Astrocyte (in vitro differentiated cells and primary cell): ENCODE measurements around the gene LHPP. TPM values are rescaled to one million over a fixed set of nuclear protein-coding genes. Genes with fewer than 3 reads are reported as not detected.

Experiments
- DNase-seq: peaks from one replicate; pipeline ENCODE4 v3.0.0-alpha.2; 2010; ENCODE audit warnings: low read depth
- FAIRE-seq: peaks from 2 replicates; lab custom pipeline; 2011; peaks lifted over from hg19 to GRCh38; lab: Jason Lieb, UNC
- H2AFZ ChIP-seq: 2 replicates; pipeline ENCODE4 v1.6.0; 2012; ENCODE audit warnings: low read depth, low read length, inconsistent platforms
- H3K27ac ChIP-seq: 2 replicates; pipeline ENCODE4 v1.5.1; 2011; ENCODE audit warnings: low read depth, low read length, inconsistent platforms
- H3K27me3 ChIP-seq: 2 replicates; pipeline ENCODE4 v1.6.0; 2011; ENCODE audit warnings: low read length, inconsistent platforms; ENCODE audit not compliant: insufficient read depth
- H3K36me3 ChIP-seq: 2 replicates; pipeline ENCODE4 v1.5.1; 2011; ENCODE audit warnings: low read length, inconsistent platforms; ENCODE audit not compliant: insufficient read depth
- H3K4me1 ChIP-seq: 2 replicates; pipeline ENCODE4 v1.5.1; 2011; ENCODE audit warnings: low read length, inconsistent platforms; ENCODE audit not compliant: insufficient read depth
- H3K4me2 ChIP-seq: 2 replicates; pipeline ENCODE4 v1.6.0; 2012; ENCODE audit warnings: low read length, inconsistent platforms
- H3K4me3 ChIP-seq: 2 replicates; pipeline ENCODE4 v1.5.1; 2011; ENCODE audit warnings: low read depth, mild to moderate bottlenecking, low read length, inconsistent platforms; ENCODE audit not compliant: insufficient read depth
- H3K79me2 ChIP-seq: 2 replicates; pipeline ENCODE4 v1.6.0; 2012; ENCODE audit warnings: mild to moderate bottlenecking, low read length, inconsistent platforms; ENCODE audit not compliant: insufficient read depth
- H3K9ac ChIP-seq: 2 replicates; pipeline ENCODE4 v1.6.0; 2012; ENCODE audit warnings: mild to moderate bottlenecking, low read length, inconsistent platforms
- H3K9me3 ChIP-seq: 2 replicates; pipeline ENCODE4 v1.5.1; 2012; ENCODE audit warnings: low read depth, mild to moderate bottlenecking, low read length, inconsistent platforms; ENCODE audit not compliant: insufficient read depth
- H4K20me1 ChIP-seq: 2 replicates; pipeline ENCODE4 v1.6.0; 2012; ENCODE audit warnings: low read length, inconsistent platforms; ENCODE audit not compliant: insufficient read depth
- H3K27ac Mint-ChIP-seq: one replicate; pipeline ENCODE4 v1.8.0; 2021; ENCODE audit warnings: mild to moderate bottlenecking, mixed read lengths; ENCODE audit not compliant: unreplicated experiment
- H3K27me3 Mint-ChIP-seq: one replicate; pipeline ENCODE4 v1.8.0; 2021; ENCODE audit warnings: low read depth, mixed read lengths; ENCODE audit not compliant: unreplicated experiment
- H3K36me3 Mint-ChIP-seq: one replicate; pipeline ENCODE4 v1.8.0; 2021; ENCODE audit warnings: low read depth, mixed read lengths; ENCODE audit not compliant: unreplicated experiment
- H3K4me1 Mint-ChIP-seq: one replicate; pipeline ENCODE4 v1.8.0; 2021; ENCODE audit warnings: low read depth, mixed read lengths; ENCODE audit not compliant: unreplicated experiment
- H3K4me3 Mint-ChIP-seq: one replicate; pipeline ENCODE4 v1.8.0; 2021; ENCODE audit warnings: mild to moderate bottlenecking, moderate library complexity, mixed read lengths; ENCODE audit not compliant: unreplicated experiment
- H3K9me3 Mint-ChIP-seq: one replicate; pipeline ENCODE4 v1.8.0; 2021; ENCODE audit warnings: mild to moderate bottlenecking, mixed read lengths; ENCODE audit not compliant: unreplicated experiment
- CTCF ChIP-seq: IDR thresholded peaks from 2 replicates; pipeline ENCODE4 v1.5.1; 2011; ENCODE audit warnings: low read depth, mild to moderate bottlenecking, inconsistent platforms, low read length, moderate library complexity; ENCODE audit not compliant: insufficient read depth
- EZH2 ChIP-seq: IDR thresholded peaks from 2 replicates; pipeline ENCODE4 v1.6.1; 2012; ENCODE audit warnings: mild to moderate bottlenecking, low read length, inconsistent platforms; ENCODE audit not compliant: insufficient read depth
- total RNA-seq: library from RNA; stranded (reverse); gene quantifications from 2 replicates; pipeline ENCODE4 v1.2.1, GENCODE V29; 2021

The LHPP gene
- total RNA-seq, 1 donor from 2014 or later: 6.9 TPM

- DNase-seq: no peak
- FAIRE-seq: no peak
- peaks cover 23% of the 10 kb centered on the region for H3K27me3 Mint-ChIP-seq
- no peak overlapping the region for H3K4me3 ChIP-seq
- H3K4me1 Mint-ChIP-seq: no peaks in the 10 kb centered on the region
- no peaks in the 10 kb centered on the region for H3K27me3 ChIP-seq
- TF ChIP-seq CTCF (no peak), EZH2 (no peak)
- H3K4me1 ChIP-seq: no peaks in the 10 kb centered on the region
- no peak overlapping the region for H3K4me3 Mint-ChIP-seq
- H3K9me3 Mint-ChIP-seq: peaks cover 6% of the 10 kb centered on the region
- H3K36me3 ChIP-seq: no peaks in the 10 kb centered on the region
- H3K27ac Mint-ChIP-seq: no peak overlapping the region
- H3K4me2 ChIP-seq: no peak overlapping the region
- H3K9ac ChIP-seq: no peak overlapping the region
- H3K36me3 Mint-ChIP-seq: peaks cover 3% of the 10 kb centered on the region
- H3K27ac ChIP-seq: no peak overlapping the region
- no peaks in the 10 kb centered on the region for H3K79me2 ChIP-seq
- no peak overlapping the region for H2AFZ ChIP-seq
- peaks cover 4% of the 10 kb centered on the region for H3K9me3 ChIP-seq
- no peaks in the 10 kb centered on the region for H4K20me1 ChIP-seq
These were observed 138.0 kb downstream of the LHPP start for GRCh38 chr10:124599588-124600050.

DNA sequence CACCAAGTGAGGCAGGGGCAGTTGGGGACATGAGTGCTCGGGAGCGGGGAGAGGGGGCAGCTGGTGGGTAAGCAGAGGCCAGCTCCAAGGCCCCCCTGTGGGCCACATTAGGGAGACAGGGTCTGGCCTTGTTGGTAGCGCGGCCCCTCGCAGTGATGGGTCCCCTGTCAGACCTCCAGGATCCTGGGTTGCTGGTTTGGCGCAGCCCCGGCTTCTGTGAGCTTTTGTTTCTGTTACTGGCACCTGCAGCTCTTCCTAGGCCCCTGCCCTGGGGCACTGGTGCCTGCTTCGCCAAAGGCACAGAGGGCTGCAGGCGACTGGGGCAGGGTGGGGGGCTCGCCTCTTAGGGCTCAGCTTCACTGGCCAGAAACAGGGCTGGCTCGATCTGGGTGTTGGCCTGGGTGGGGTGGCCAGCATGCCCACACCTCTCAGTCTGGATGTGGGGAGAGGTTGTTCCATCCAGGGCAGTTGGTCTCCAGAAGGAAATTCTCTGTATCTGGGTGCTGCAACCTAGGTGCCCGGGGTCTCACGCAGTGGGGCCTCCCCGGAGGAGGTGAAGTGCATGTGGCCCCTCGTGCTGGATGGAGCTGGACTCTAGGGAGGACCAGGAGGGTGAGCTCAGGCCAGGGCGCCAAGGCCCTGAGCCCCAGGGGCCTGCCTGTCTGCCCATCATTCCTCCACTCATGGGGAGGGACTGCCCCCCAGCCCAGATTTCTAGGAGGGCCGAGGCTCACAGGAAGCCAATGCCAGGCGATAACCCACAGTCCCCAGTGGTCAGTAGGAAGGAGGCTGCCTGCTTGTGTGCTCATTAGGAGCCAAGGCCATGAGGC, 138.6 kb downstream of the LHPP start:
- H3K9ac ChIP-seq: no peak overlapping the region
- Mint-ChIP-seq H3K27me3 (peaks cover 23% of the 10 kb centered on the region), H3K36me3 (peaks cover 3% of the 10 kb centered on the region), H3K27ac (no peak overlapping the region), H3K4me1 (no peaks in the 10 kb centered on the region), H3K4me3 (no peak overlapping the region), H3K9me3 (peaks cover 6% of the 10 kb centered on the region)
- no peak overlapping the region for H3K27ac ChIP-seq
- no peak overlapping the region for H3K4me2 ChIP-seq
- H3K79me2 ChIP-seq: no peaks in the 10 kb centered on the region
- H3K4me1 ChIP-seq: no peaks in the 10 kb centered on the region
- H3K27me3 ChIP-seq: no peaks in the 10 kb centered on the region
- TF ChIP-seq CTCF: no peak
- no peak for TF ChIP-seq EZH2
- FAIRE-seq: no peak
- peaks cover 2% of the 10 kb centered on the region for H3K9me3 ChIP-seq
- H2AFZ ChIP-seq: no peak overlapping the region
- H3K36me3 ChIP-seq: no peaks in the 10 kb centered on the region
- no peak overlapping the region for H3K4me3 ChIP-seq
- DNase-seq: no peak
- H4K20me1 ChIP-seq: no peaks in the 10 kb centered on the region

DNA sequence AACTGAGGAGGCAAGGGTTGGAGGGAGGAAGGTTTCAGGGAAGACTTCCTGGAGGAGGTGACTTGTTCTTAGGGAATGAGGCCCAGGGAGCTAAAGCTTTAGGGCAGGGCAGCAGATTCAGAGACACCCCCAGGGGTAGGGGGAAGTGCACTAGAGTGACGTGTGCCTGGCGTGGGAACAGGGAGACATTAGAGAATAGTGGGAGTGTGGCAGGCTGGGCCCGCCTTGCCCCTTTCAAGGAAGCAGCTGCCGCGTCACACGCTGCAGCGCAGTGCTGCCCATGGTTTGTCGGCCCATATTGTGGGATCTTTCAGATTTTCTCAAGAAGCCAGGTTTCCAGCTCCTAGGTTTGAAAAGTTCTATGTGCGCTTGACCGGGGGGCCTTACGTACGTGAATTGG, 139.4 kb downstream of the LHPP start:
- H3K36me3 ChIP-seq: no peaks in the 10 kb centered on the region
- H2AFZ ChIP-seq: no peak overlapping the region
- TF ChIP-seq EZH2: no peak
- no peak for TF ChIP-seq CTCF
- no peaks in the 10 kb centered on the region for H3K4me1 ChIP-seq
- Mint-ChIP-seq H3K27ac (no peak overlapping the region), H3K36me3 (no peaks in the 10 kb centered on the region), H3K4me1 (no peaks in the 10 kb centered on the region), H3K27me3 (peaks cover 19% of the 10 kb centered on the region), H3K9me3 (no peaks in the 10 kb centered on the region), H3K4me3 (no peak overlapping the region)
- H3K4me2 ChIP-seq: no peak overlapping the region
- H3K9ac ChIP-seq: no peak overlapping the region
- no peaks in the 10 kb centered on the region for H4K20me1 ChIP-seq
- H3K27me3 ChIP-seq: no peaks in the 10 kb centered on the region
- H3K4me3 ChIP-seq: no peak overlapping the region
- no peaks in the 10 kb centered on the region for H3K9me3 ChIP-seq
- DNase-seq: no peak
- no peaks in the 10 kb centered on the region for H3K79me2 ChIP-seq
- H3K27ac ChIP-seq: no peak overlapping the region
- no peak for FAIRE-seq
